Panc1 (cell line): Measurements from ENCODE around the gene GNAT2. TPM values are rescaled to one million over a fixed set of nuclear protein-coding genes. Genes with fewer than 3 reads are reported as not detected.

Experiments
- ATAC-seq: fragments of 200-7000 bp; cut with Tn5 transposase; 2 replicates; pipeline ENCODE4 v1.9.1; 2020; ENCODE audit warnings: mild to moderate bottlenecking, moderate library complexity
- BruUV-seq: library from RNA; stranded (reverse); fragments of 400-500 nt; replicated peaks from 2 replicates; lab custom pipeline; 2021; lab: Mats Ljungman, UMichigan
- CTCF ChIA-PET: fragments of 300-600 bp; sonication (Branson Sonifier 250); formaldehyde crosslinking; loops from one replicate; lab custom pipeline; 2022; ENCODE audit warnings: antibody characterized with exemption; lab: Charles Lee
- POLR2A ChIA-PET: fragments of 300-600 bp; sonication (Branson Sonifier 250); formaldehyde crosslinking; loops from one replicate; lab custom pipeline; 2022; ENCODE audit warnings: antibody characterized with exemption; lab: Charles Lee
- DNase-seq: peaks from one replicate; pipeline ENCODE4 v3.0.0-alpha.2; 2010; ENCODE audit warnings: low read depth, low spot score
- H3K27ac ChIP-seq: 2 replicates; pipeline ENCODE4 v1.5.1; 2011; ENCODE audit warnings: mild to moderate bottlenecking, low read length, inconsistent platforms
- H3K27me3 ChIP-seq: fragments of 200-500 bp; sonication (Bioruptor generic); 2 replicates; pipeline ENCODE4 v1.6.0; 2014; ENCODE audit warnings: low read length, inconsistent platforms; ENCODE audit not compliant: control insufficient read depth, insufficient read depth
- H3K36me3 ChIP-seq: fragments of 200-500 bp; sonication (Bioruptor generic); 2 replicates; pipeline ENCODE4 v1.5.1; 2014; ENCODE audit warnings: inconsistent platforms, mild to moderate bottlenecking, low read length, moderate library complexity; ENCODE audit not compliant: control insufficient read depth, insufficient read depth
- H3K4me1 ChIP-seq: 2 replicates; pipeline ENCODE4 v1.5.1; 2011; ENCODE audit warnings: inconsistent platforms, mild to moderate bottlenecking, low read length, moderate library complexity; ENCODE audit not compliant: control insufficient read depth, insufficient read depth
- H3K4me3 ChIP-seq, 2 experiments: 2 replicates each; pipeline ENCODE4 v1.5.1; 2011 to 2012; ENCODE audit warnings: low read depth in 2 of 2, low read length in 2 of 2, mild to moderate bottlenecking in 2 of 2, inconsistent platforms in 1 of 2, moderate library complexity in 1 of 2
- H3K9me3 ChIP-seq: fragments of 200-500 bp; sonication (Bioruptor generic); 2 replicates; pipeline ENCODE4 v1.5.1; 2014; ENCODE audit warnings: low read depth, mild to moderate bottlenecking, inconsistent platforms, low read length, moderate library complexity; ENCODE audit not compliant: control insufficient read depth, insufficient read depth
- POLR2AphosphoS5 ChIP-seq: IDR thresholded peaks from 2 replicates; pipeline ENCODE4 v1.6.1; 2012; ENCODE audit warnings: mild to moderate bottlenecking, low read depth, low read length, moderate library complexity
- SIN3A ChIP-seq: IDR thresholded peaks from 2 replicates; pipeline ENCODE4 v1.6.1; 2012; ENCODE audit warnings: low read depth, mild to moderate bottlenecking, low read length, moderate library complexity, borderline replicate concordance; ENCODE audit not compliant: insufficient read depth
- TCF7L2 ChIP-seq: IDR thresholded peaks from 2 replicates; pipeline ENCODE4 v1.6.1; 2011; ENCODE audit warnings: mild to moderate bottlenecking, low read depth, low read length, inconsistent platforms
- in situ Hi-C: cut with HindIII; loops from 2 replicates; pipeline ENCODE4 v1.10.0; 2016; ENCODE audit warnings: low sequenced_read_pairs, low pct_unique_long_range_greater_than_20kb
- intact Hi-C: fragments of 100-400 bp; cut with micrococcal nuclease; formaldehyde crosslinking; loops from one replicate; pipeline ENCODE4 v1.10.0; 2022; ENCODE audit not compliant: unreplicated experiment
- total RNA-seq: library from RNA; stranded (reverse); gene quantifications from one replicate; pipeline ENCODE4 v1.2.1, GENCODE V29; 2021; ENCODE audit not compliant: unreplicated experiment
- TF ChIP-seq, protein P1 (sequence below), 2 experiments: IDR thresholded peaks; 2 replicates each; pipeline ENCODE4 v1.6.1; 2011 to 2012; ENCODE audit warnings: low read depth in 2 of 2, control low read depth in 1 of 2, low read length in 1 of 2, mild to moderate bottlenecking in 1 of 2, moderate library complexity in 1 of 2; ENCODE audit not compliant: insufficient read depth in 1 of 2
- TF ChIP-seq, protein P2 (sequence below): fragments of 450-650 bp; IDR thresholded peaks from 2 replicates; pipeline ENCODE4 v1.5.1; 2017; ENCODE audit warnings: mild to moderate bottlenecking

The GNAT2 gene
- total RNA-seq, 1 experiment from 2014 or later = 0.44 TPM

GRCh38 chr1:109634292-109634691 is 14.9 kb upstream of the GNAT2 start:
- Histone ChIP-seq H3K4me1 (no peaks in the 10 kb centered on the region; the same call in none of the 2 replicates), H3K27ac (no peak overlapping the region), H3K36me3 (no peaks in the 10 kb centered on the region), H3K4me3 (no peak overlapping the region), H3K9me3 (no peaks in the 10 kb centered on the region), H3K27me3 (no peaks in the 10 kb centered on the region)
- in situ Hi-C loops = no loop called here
- no peak for DNase-seq
- ChIA-PET POLR2A (no interaction called here), CTCF (interaction anchor here (0.5 kb wide), 1 partner anchor 357 kb away, joined by 4 read pairs; no protein-coding TSS in a partner anchor)
- no peak for ATAC-seq
- intact Hi-C loops = no loop called here
- TF ChIP-seq, protein P1, sequence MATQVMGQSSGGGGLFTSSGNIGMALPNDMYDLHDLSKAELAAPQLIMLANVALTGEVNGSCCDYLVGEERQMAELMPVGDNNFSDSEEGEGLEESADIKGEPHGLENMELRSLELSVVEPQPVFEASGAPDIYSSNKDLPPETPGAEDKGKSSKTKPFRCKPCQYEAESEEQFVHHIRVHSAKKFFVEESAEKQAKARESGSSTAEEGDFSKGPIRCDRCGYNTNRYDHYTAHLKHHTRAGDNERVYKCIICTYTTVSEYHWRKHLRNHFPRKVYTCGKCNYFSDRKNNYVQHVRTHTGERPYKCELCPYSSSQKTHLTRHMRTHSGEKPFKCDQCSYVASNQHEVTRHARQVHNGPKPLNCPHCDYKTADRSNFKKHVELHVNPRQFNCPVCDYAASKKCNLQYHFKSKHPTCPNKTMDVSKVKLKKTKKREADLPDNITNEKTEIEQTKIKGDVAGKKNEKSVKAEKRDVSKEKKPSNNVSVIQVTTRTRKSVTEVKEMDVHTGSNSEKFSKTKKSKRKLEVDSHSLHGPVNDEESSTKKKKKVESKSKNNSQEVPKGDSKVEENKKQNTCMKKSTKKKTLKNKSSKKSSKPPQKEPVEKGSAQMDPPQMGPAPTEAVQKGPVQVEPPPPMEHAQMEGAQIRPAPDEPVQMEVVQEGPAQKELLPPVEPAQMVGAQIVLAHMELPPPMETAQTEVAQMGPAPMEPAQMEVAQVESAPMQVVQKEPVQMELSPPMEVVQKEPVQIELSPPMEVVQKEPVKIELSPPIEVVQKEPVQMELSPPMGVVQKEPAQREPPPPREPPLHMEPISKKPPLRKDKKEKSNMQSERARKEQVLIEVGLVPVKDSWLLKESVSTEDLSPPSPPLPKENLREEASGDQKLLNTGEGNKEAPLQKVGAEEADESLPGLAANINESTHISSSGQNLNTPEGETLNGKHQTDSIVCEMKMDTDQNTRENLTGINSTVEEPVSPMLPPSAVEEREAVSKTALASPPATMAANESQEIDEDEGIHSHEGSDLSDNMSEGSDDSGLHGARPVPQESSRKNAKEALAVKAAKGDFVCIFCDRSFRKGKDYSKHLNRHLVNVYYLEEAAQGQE (IDR thresholded peaks at IDR 0.05; ENCODE audit: insufficient read depth in 1 of 2, low read depth in 2 of 2, low read length in 1 of 2) = no peak
- no peak for TF ChIP-seq TCF7L2
- TF ChIP-seq, protein P2, sequence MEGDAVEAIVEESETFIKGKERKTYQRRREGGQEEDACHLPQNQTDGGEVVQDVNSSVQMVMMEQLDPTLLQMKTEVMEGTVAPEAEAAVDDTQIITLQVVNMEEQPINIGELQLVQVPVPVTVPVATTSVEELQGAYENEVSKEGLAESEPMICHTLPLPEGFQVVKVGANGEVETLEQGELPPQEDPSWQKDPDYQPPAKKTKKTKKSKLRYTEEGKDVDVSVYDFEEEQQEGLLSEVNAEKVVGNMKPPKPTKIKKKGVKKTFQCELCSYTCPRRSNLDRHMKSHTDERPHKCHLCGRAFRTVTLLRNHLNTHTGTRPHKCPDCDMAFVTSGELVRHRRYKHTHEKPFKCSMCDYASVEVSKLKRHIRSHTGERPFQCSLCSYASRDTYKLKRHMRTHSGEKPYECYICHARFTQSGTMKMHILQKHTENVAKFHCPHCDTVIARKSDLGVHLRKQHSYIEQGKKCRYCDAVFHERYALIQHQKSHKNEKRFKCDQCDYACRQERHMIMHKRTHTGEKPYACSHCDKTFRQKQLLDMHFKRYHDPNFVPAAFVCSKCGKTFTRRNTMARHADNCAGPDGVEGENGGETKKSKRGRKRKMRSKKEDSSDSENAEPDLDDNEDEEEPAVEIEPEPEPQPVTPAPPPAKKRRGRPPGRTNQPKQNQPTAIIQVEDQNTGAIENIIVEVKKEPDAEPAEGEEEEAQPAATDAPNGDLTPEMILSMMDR = no peak
- TF ChIP-seq SIN3A = no peak
- no peak for TF ChIP-seq POLR2AphosphoS5
- no TSS peak for BruUV-seq

GRCh38 chr1:109632671-109633346 is 13.4 kb upstream of the GNAT2 start:
- ChIA-PET CTCF (no interaction called here), POLR2A (no interaction called here)
- intact Hi-C loops (no loop called here), in situ Hi-C loops (no loop called here)
- no peaks in the 10 kb centered on the region for H3K9me3 ChIP-seq
- H3K4me3 ChIP-seq = no peak overlapping the region
- DNase-seq = no peak
- TF ChIP-seq SIN3A = no peak
- TF ChIP-seq, protein P1 (IDR thresholded peaks at IDR 0.05; ENCODE audit: insufficient read depth in 1 of 2, low read depth in 2 of 2, low read length in 1 of 2) = no peak
- TF ChIP-seq TCF7L2 = no peak
- TF ChIP-seq, protein P2 = no peak
- TF ChIP-seq POLR2AphosphoS5 = no peak
- 0 out of 2 replicates have a peak, but pooled peaks have one; percentile 15 for ATAC-seq
- no peaks in the 10 kb centered on the region for H3K27me3 ChIP-seq
- H3K4me1 ChIP-seq = no peaks in the 10 kb centered on the region; the same call in none of the 2 replicates
- no TSS peak for BruUV-seq
- H3K36me3 ChIP-seq = no peaks in the 10 kb centered on the region
- H3K27ac ChIP-seq = no peak overlapping the region
